Measurements from ENCODE around the gene POU4F1.
"Not testable (repeated sequence)": the region's sequence is repeated elsewhere in the genome, so short reads cannot be mapped to it uniquely, and the experiment has no call there.

DNA sequence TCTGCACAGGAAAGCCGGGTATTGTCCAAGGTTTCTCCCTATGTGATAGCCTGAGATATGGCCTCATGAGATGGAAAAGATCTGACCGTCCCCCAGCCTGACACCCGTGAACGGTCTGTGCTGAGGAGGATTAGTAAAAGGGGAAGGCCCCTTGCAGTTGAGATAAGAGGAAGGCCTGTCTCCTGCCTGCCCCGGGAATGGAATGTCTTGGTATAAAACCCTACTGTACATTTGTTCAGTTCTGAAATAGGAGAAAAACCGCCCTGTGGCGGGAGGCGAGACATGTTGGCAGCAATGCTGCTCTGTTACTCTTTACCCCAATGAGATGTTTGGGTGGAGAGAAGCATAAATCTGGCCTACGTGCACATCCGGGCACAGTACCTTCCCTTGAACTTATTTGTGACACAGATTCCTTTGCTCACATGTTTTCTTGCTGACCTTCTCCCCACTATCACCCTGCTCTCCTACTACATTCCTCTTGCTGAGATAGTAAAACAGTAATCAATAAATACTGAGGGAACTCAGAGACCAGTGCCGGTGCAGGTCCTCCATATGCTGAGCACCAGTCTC lies 43.8 kb upstream of the POU4F1 start:
- TF ChIP-seq, protein P1, sequence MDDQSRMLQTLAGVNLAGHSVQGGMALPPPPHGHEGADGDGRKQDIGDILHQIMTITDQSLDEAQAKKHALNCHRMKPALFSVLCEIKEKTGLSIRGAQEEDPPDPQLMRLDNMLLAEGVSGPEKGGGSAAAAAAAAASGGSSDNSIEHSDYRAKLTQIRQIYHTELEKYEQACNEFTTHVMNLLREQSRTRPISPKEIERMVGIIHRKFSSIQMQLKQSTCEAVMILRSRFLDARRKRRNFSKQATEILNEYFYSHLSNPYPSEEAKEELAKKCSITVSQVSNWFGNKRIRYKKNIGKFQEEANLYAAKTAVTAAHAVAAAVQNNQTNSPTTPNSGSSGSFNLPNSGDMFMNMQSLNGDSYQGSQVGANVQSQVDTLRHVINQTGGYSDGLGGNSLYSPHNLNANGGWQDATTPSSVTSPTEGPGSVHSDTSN (CRISPR knock-in tag; IDR thresholded peaks at IDR 0.05; ENCODE audit: borderline replicate concordance) = not testable (repeated sequence)
- not testable (repeated sequence) for TF ChIP-seq CTCF (CRISPR knock-in tag; IDR thresholded peaks at IDR 0.05)
